ENCODE data around the gene EXOG. TPM values are rescaled to one million over a fixed set of nuclear protein-coding genes. Genes with fewer than 3 reads are reported as not detected.

The EXOG gene
- total and polyA plus RNA-seq, 10 of the 15 experiments (the other 5 are each of a cell fraction or from before 2014, with no cell fraction given): 7.8 to 20.9 (median 19.6) TPM

GRCh38 chr3:38477057-38477820 is 18.9 kb upstream of the EXOG start (continued):
- TF ChIP-seq BCL3 (IDR thresholded peaks at IDR 0.05; ENCODE audit: borderline replicate concordance, insufficient read depth, low read depth, low read length, poor library complexity, severe bottlenecking) (no peak), HDAC6 (IDR thresholded peaks at IDR 0.05; ENCODE audit: unreplicated experiment) (no peak), RFX5 (IDR thresholded peaks at IDR 0.05; ENCODE audit: low read depth, low read length) (no peak), ZNF217 (IDR thresholded peaks at IDR 0.05) (no peak), NBN (IDR thresholded peaks at IDR 0.05) (no peak), NRF1 (conservative IDR thresholded peaks at IDR 0.05; ENCODE audit: low read depth, low read length) (no peak), SUPT20H (IDR thresholded peaks at IDR 0.05; ENCODE audit: borderline replicate concordance, control insufficient read depth, low read depth, low read length) (no peak), NR2F1 (conservative IDR thresholded peaks at IDR 0.05) (no peak), LARP7 (IDR thresholded peaks at IDR 0.05) (no peak), DPF2 (IDR thresholded peaks at IDR 0.05) (no peak), TBL1XR1 (IDR thresholded peaks at IDR 0.05; ENCODE audit: low read depth, low read length) (no peak), POLR2A (IDR thresholded peaks at IDR 0.05; ENCODE audit: low read depth, low read length) (no peak)
- TF ChIP-seq, protein P1, sequence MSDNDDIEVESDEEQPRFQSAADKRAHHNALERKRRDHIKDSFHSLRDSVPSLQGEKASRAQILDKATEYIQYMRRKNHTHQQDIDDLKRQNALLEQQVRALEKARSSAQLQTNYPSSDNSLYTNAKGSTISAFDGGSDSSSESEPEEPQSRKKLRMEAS (IDR thresholded peaks at IDR 0.05; ENCODE audit: low read depth, low read length): no peak
